IPS-18c (cell line): ENCODE data around the gene IRF1.

Experiments
- H3K4me3 ChIP-seq: 2 replicates; pipeline ENCODE4 v1.7.0; 2013; ENCODE audit warnings: low read depth, mild to moderate bottlenecking, low read length, moderate library complexity; ENCODE audit not compliant: insufficient read depth
- H3K9me3 ChIP-seq: one replicate; pipeline ENCODE4 v1.6.1; 2013; ENCODE audit warnings: mild to moderate bottlenecking, low read length, moderate library complexity; ENCODE audit not compliant: control insufficient read depth, insufficient read depth

IRF1 gene

DNA sequence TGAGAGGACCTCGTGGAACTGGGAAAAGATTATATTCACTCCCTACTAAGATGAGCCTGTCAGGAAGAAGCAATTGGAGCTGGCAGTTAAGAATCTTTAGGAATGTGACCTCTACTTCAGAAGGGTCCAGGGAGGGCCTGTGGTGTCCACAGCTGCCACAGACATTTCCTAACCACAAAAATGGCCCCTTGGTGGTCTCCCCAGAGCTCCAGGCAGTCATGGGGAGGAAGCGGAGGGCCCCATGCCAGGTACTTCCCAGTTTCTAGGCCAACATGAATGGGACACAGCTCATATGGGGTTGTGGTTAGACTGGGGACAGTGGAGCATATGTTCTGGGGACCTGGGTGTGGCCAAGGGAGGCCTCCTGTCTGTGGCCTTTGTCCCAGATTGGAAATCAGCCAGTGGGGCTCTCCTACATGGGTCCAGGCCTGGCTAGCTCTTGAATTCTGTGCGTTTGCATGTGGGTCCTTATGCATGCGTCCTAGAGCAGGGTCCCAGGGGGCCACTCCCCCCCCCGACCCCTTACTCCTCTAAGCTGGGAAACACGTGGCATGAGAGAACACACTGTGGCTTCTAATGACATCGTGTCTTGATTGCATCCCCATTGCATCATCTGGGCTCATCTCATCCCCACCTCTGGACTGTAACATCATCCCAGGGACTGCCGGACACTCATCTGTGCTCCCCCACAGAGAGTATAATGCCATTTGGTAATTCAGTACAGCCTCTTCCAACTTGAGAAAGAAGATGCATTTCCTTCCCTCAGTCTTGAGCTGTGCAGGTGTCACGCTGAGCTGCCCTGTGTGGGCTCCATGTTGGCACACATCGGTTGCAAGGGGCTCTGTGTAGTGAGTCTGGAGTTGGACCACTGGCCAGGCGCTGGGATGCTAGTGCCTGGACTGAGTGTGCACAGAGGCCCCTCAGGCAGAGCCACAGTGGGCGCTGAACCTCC, 31.3 kb downstream of the IRF1 start:
- Histone ChIP-seq H3K4me3 (no peak overlapping the region), H3K9me3 (peaks cover 2% of the 10 kb centered on the region)

DNA sequence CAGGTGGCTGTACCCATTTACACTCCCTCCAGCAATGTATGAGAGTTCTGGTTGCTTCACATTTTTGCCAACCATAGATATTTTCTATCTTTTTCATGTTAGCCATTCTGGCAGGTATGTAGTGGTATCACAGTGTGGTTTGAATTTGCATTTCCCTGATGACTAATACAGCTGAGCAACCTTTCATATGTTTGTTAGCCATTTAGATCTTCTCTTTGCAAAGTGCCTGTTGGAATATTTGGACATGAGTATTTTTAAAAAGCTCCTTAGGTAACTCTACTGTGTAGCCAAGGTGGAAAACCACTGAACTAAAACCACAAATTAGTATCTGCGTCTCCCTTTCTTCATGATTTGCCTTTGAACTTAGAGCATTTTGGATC, 31.9 kb downstream of the IRF1 start:
- Histone ChIP-seq H3K9me3 (peaks cover 2% of the 10 kb centered on the region), H3K4me3 (no peak overlapping the region)

DNA sequence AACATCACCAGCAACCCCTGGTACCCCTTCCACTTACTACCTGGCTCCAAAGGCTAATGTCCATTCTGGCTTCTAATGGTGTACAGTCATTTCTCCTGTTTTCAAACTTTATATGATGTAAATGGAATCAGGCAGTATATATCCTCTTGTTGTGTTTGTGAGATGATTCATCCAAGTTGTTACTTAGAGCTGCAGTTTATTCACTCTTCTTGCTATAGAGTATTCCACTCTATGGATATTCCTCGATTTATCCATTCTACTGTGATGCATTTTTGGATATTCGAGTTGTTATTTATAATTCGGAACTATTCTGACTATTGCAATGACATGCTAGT, 32.4 kb downstream of the IRF1 start:
- no peak overlapping the region for H3K4me3 ChIP-seq

DNA sequence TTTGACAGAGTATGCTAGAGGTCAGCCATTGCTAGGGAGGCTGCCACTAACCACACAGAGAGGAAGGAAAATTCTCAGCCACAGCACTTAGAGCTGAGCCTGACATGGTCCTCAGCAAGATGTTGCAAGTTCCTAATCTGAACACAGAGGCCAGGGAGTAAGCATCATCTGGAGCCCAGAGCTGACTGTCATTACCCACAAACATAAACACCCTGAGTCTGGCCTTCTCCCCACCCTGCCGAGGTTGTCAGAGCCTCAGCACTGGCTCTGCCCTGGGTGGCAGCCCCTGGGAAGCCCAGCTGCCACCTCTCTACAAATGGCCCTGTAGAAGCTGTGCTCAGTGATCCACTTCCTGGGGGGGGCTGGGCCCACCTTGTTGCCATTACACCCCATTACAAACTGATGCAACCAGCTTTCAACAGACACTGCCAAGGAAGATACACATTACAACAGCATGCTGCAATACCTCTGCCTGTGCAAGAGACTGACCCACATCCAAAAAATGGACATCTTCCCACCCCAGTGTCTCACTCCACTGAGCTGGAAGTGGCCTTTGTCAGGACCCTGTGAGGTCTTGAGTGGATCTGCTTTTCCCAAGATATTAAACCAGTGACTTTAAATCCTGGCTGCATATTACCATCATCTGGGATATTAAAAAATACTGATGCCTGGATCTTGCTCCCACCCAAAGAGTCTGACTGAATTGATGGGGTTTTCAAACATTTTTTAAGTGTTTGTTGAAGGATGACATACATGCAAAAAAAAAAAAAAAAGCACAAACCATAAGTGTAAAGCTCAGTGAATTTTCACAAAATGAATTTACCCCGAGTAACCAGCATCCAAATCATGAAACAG, 33.0 kb downstream of the IRF1 start:
- H3K9me3 ChIP-seq: peaks cover 2% of the 10 kb centered on the region
- no peak overlapping the region for H3K4me3 ChIP-seq

More for the DNA sequence above, 32.4 kb downstream of the IRF1 start:
- peaks cover 2% of the 10 kb centered on the region for H3K9me3 ChIP-seq

DNA sequence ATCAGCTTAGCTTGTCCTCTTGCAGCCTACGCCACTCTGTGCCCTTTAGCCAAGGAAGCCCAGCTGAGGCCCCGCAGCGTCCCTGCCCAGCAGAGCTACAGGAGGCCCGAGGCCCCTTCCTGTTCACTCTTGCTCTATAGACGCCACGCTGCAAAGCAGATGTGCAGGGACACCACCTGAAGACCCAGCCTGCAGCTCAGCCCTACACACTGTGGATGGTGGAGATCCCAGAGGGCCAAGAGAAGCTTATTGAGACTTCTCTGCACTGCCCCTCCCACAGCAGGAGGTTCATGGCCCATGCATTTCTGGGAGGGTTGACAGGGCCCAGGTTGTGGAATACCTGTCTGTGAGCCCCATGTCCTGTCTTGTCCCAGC, 33.6 kb downstream of the IRF1 start:
- H3K9me3 ChIP-seq: no peaks in the 10 kb centered on the region
- H3K4me3 ChIP-seq: no peak overlapping the region

DNA sequence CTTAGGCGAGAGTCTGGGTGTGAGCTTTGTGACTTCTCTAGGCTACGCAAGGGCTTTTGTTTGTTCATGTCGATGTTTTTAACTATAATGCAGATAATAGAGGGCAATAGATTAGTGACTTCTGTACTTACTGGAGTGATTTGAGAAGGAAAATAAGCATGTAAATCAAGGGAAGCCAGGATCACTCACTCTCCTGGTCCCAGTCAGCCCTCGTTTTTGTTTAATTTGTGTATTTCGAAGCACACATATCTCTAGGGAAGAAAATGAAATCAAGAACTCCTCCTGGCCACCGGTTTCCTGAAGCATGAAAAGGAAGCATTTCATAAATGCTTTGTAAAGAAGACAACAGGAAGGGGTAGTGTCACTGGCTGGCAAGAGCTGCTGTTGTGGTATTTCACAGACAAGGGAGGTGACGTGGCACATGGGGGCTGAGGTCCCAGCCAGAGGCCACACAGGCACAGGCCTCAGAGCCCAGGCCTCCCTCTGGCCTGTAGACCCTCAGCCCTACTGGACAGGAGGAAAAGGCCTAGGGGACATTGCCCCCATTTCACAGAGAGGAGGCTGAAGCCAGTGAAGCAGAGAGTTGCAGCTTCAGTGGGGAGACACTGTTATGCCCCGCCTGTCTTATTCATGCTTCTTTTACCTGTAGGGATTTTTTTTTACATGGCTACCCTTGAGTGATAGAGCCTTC, 34.1 kb downstream of the IRF1 start:
- Histone ChIP-seq H3K4me3 (no peak overlapping the region), H3K9me3 (no peaks in the 10 kb centered on the region)

DNA sequence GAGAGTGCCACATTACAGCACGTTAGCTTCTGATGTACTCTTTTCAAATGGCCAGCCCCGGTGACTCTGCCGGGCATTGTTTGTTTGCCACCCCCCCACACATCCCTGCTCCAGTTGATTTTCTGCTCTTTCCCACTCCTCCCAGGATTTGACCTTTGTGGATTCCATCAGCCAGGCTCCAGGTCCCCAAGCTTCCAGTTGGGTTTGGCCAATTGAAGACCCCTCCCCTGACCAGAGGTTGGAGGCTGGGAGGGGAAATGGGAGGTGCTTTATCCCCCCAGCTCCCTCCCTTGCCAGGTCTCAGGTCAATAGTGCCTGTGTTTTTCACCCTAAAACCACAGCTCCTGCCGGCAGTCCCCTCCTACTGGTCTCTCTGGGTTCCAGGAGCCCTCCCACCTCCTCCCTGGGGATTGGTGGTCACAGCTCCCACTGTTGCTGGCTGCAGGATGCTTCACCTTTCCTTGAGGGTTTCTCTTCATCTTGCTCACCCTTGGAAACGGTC, 34.9 kb downstream of the IRF1 start:
- no peak overlapping the region for H3K4me3 ChIP-seq
- H3K9me3 ChIP-seq: no peaks in the 10 kb centered on the region

DNA sequence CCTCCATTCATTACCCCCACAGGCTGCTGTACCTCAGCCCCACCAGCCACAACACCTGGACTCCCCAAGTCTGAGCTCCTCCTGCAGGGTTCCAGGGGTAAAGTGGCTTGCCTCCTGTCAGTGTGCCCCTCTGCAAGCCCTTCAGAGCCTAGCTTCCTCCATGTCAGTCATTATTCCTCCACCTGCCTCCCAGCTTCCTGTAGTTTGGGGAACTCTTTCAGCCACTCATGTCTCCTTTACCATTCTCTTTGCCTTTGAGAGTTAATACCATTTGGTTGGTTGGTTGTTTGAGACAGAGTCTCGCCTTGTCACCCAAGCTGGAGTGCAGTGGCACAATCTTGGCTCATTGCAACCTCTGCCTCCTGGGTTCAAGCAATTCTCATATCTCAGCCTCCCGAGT, 36.2 kb downstream of the IRF1 start:
- H3K4me3 ChIP-seq: no peak overlapping the region
- H3K9me3 ChIP-seq: no peaks in the 10 kb centered on the region

DNA sequence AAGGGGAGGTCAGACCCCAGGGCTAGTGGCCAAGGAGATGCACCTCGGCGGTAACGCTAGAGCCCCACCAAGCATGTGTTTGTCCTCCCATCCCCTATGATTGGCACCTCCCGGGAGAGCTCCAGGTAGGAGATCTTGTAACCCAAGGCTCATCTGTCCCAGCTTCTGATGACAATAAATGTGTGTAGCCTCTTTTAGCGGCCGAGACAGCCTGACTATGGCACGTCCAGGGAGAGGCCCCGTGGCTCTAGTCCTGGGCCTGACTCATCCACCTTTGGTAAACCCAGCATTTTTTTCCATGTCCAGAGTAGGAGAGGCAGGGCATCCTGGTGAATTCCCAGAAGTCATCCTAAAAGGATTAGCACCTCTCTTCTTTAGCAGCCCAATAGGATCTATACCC, 39.2 kb downstream of the IRF1 start:
- H3K9me3 ChIP-seq: no peaks in the 10 kb centered on the region
- no peak overlapping the region for H3K4me3 ChIP-seq

DNA sequence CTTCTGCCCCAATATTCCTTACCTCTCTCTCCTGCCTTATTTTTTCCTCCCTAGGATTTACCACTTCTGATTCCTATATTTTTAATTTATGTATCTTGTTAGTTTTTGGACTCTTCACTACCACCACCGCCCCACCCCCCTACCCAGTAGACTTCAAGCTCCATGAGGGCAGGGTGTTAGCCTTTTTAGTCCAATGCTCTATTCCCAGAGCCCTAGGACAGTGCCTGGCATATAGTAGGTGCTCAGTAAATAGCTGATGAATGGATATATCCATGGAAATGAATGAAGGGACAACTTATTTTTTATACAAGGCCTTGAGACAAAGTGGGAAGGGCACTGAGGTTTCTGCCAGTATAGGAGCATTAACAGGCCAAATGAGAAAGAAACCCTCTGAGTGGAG, 41.5 kb downstream of the IRF1 start:
- Histone ChIP-seq H3K4me3 (no peak overlapping the region), H3K9me3 (no peaks in the 10 kb centered on the region)

DNA sequence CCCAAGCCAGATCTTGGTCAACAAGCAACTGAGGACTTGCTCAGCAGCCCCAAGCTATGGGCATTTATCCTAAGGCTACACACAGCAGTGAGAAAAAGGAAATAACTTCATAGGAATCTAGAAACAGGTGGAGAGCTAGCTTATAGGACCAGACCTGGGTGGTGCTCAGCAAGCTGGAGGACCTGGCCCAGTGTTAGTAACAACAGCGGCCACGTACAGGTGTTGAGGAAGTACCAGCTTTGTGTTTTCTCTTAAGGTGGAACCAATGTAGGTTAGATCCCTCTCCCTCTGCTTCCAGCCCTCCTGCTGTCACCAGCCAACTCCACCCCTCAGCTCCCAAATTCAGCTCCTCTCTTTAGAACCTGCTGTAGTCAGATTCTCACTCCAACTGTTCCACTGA, 43.4 kb downstream of the IRF1 start:
- H3K9me3 ChIP-seq: no peaks in the 10 kb centered on the region

DNA sequence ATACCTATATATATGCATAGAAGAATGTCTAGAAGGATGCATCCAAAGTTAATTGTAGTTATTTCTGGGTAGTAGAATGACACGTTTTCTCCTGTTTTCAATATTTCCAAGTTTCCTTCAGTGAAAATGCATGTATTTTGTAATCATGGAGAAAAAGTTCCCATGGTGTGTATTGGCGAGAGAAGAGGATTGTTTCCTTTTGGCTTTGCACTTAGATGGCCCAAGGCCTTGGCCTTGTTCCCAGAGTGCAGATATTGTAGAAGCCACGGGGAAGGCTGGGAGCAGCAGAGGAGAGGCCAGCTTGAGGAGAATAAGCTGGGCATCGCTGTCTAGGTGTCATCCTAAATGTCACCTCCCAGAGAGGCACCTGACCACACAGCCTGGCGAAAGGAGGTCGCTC, 44.0 kb downstream of the IRF1 start:
- no peaks in the 10 kb centered on the region for H3K9me3 ChIP-seq
- no peak overlapping the region for H3K4me3 ChIP-seq

More for the DNA sequence above, 43.4 kb downstream of the IRF1 start:
- H3K4me3 ChIP-seq: no peak overlapping the region

DNA sequence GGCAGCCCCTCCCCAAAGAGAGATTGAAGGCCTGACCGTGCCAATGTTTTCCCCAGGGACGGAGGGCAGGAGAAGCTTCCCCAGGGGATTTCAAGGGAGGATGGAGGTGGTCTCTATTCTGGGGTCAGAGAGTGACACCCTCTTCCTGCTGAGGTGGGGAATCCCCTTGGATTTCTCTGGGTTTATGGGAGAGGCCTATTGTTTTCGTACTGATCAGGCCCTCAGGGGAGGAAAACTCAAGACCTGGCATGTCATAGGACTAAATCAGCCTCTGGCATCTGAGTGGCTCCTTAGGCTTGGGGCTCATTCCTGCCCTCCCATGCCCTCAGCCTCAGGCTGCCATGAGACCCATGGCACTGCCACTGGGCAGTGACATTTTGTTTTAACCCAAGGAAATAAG, 44.6 kb downstream of the IRF1 start:
- H3K4me3 ChIP-seq: no peak overlapping the region
- H3K9me3 ChIP-seq: no peaks in the 10 kb centered on the region

DNA sequence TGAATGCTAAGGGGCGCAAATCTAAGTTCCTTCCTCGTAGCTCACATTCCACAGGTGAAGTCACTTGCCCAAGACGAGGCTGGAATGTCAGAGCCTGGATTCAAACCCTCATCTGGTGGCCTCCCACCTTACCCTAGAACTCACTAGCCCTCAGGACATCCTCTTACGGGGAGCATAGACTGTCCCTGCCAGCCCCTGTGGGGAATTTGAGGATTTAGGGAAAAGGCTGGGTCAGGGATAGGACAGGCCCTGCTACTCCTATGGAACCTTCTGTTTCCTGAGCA, 45.0 kb downstream of the IRF1 start:
- Histone ChIP-seq H3K4me3 (no peak overlapping the region), H3K9me3 (no peaks in the 10 kb centered on the region)

DNA sequence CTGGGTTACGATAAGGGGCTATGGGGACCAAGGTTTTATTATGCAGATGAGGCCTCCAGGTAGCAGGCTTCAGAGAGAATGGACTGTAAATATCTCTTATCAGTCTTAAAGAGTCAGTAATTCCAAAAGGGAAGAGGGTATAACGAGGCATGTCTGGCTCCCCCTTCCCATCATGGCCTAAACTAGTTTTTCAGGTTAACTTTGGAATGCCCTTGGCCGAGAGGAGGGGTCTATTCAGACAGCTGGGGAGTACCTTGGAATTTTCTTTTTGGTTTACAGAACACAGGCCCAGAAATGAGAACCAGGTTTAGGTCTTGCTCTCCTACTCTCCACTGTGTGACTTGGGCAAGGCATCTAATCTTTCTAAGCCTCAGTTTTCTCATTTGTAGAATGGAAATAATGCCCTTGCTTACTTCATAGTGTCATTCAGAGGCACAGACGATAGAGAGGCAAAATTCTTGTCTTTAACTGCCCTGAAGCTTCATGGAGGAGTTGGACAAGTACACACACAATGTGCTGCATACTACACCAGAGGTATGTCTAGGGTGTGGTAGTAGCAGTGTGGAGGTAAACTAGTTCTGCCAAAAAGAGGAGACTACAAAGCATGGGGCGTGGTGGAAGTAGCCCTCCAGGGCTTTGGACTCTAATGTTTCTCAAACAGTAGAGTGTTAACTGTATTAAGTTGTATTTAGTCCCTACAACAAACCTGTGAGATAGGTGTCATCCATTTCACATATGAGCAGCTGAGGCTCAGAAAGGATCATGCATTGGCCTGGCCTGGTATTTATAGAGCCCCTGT, 45.5 kb downstream of the IRF1 start:
- no peak overlapping the region for H3K4me3 ChIP-seq
- H3K9me3 ChIP-seq: no peaks in the 10 kb centered on the region

DNA sequence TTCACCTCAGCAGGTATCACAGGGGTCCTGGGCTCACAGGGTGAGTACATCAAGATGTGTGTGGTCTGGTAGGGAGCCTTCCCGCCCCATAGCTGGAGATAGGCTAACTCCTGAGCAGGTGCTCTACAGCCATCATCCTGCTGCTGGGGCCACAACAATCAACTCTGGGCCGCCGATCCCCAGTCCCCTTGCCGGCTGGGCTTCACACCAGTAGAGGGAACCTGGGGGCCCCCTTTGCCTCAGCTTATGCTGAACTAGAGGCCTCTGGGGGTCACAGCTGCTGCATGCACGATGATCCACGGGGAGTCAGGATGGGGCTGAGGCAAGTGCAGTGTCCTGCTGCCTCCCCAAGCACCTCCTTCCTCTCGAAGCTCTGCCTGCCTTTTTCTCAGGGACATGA, 46.5 kb downstream of the IRF1 start:
- Histone ChIP-seq H3K9me3 (no peaks in the 10 kb centered on the region), H3K4me3 (no peak overlapping the region)

DNA sequence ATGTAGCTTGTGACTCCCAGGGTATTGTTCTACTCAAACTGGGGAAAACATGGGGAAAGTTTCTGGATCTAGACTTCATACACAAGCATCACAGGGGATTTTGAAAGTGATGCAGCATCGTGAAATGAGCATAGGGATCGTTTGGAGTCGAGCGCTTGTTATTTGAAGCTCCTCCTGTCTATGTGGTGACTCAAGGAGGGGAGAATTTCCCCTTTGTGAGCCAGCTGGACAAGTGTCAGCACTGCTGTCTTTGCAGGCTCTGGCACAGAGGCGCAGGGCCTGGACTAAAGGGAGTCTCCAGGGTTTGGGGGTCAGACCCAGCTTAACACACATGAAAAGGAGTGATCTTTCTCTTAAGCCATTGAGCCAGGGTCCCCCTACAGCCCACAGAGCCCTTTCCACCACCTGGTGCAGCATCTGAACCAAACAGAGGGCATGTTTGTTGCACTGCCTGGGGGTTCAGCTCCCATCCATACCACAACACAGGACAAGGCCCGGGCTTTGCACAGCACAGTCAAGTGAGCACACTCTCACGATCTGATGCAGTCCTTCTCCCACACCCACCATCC, 51.0 kb downstream of the IRF1 start:
- Histone ChIP-seq H3K4me3 (no peak overlapping the region), H3K9me3 (no peaks in the 10 kb centered on the region)
